NB4 (cell line): ENCODE results near the gene PRIMPOL.

Source experiments
- POLR2A ChIP-seq: IDR thresholded peaks from 2 replicates; pipeline ENCODE4 v1.6.1; 2011; ENCODE audit warnings: mild to moderate bottlenecking; ENCODE audit not compliant: insufficient read length; ENCODE audit errors: extremely low read depth
- TF ChIP-seq, protein P1 (sequence below): IDR thresholded peaks from one replicate; pipeline ENCODE4 v1.5.1; 2012; ENCODE audit warnings: low read depth, low read length

GRCh38 chr4:184713887-184714286, 64.3 kb downstream of the PRIMPOL start:
- TF ChIP-seq, protein P1, sequence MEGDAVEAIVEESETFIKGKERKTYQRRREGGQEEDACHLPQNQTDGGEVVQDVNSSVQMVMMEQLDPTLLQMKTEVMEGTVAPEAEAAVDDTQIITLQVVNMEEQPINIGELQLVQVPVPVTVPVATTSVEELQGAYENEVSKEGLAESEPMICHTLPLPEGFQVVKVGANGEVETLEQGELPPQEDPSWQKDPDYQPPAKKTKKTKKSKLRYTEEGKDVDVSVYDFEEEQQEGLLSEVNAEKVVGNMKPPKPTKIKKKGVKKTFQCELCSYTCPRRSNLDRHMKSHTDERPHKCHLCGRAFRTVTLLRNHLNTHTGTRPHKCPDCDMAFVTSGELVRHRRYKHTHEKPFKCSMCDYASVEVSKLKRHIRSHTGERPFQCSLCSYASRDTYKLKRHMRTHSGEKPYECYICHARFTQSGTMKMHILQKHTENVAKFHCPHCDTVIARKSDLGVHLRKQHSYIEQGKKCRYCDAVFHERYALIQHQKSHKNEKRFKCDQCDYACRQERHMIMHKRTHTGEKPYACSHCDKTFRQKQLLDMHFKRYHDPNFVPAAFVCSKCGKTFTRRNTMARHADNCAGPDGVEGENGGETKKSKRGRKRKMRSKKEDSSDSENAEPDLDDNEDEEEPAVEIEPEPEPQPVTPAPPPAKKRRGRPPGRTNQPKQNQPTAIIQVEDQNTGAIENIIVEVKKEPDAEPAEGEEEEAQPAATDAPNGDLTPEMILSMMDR: no peak
- no peak for TF ChIP-seq POLR2A
